Measurements from ENCODE around the gene TBCE.

The TBCE gene, protein sequence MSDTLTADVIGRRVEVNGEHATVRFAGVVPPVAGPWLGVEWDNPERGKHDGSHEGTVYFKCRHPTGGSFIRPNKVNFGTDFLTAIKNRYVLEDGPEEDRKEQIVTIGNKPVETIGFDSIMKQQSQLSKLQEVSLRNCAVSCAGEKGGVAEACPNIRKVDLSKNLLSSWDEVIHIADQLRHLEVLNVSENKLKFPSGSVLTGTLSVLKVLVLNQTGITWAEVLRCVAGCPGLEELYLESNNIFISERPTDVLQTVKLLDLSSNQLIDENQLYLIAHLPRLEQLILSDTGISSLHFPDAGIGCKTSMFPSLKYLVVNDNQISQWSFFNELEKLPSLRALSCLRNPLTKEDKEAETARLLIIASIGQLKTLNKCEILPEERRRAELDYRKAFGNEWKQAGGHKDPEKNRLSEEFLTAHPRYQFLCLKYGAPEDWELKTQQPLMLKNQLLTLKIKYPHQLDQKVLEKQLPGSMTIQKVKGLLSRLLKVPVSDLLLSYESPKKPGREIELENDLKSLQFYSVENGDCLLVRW

DNA sequence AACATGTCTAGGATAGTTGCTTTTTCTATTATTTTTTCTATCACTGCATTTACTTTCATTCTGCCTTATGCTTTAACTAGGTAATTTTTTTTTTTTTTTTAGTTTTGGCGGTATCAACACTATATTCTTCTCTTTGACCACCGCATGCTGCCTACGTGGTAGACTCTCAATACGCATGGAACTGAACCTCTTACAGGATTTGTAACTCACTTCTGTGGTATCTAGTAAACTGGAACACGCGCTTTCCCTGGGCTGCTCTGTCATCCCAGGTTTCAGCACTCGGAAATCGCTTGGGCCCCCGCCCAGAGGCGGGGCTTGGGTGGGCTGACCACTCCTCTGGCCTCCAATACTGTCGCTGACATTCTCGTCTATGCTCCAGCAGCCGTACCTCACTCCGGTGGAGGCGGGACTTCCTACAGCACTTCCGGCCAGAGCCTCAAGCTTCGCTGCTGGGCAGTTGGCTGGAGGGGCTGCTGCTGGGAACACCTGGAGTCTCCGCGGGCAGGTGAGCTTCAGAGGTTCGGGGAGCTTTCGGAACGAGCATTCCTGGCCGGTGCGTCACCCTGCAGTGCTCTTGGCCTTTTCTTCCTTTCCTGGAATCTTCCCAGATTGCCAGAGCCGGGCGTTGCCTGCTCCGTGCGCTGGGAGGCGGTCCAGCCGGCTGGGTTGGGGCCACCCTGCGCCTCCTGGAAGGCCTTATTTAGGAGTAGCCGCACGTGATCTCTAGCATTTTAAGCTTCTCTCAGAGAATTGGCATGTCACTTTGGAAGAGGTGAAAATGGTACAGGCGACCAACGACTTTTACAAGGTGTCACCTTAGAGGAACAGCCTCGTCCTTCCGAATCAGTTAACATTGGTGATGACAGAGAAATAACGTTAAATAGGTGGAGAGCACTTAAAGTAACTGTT is at the start of gene TBCE:
Gene TBCE, plus strand, starts transcription at position 428 of the 909 bp plus-strand sequence. CDS start 12,623 bp downstream, outside the sequence.
- peak within 1 kb of the TSS in 20 of 21 experiments; percentile 51 to 90 (median 80) for H3K27ac ChIP-seq
- H3K4me3 ChIP-seq: peak within 1 kb of the TSS; percentile 44 to 83 (median 59)

DNA sequence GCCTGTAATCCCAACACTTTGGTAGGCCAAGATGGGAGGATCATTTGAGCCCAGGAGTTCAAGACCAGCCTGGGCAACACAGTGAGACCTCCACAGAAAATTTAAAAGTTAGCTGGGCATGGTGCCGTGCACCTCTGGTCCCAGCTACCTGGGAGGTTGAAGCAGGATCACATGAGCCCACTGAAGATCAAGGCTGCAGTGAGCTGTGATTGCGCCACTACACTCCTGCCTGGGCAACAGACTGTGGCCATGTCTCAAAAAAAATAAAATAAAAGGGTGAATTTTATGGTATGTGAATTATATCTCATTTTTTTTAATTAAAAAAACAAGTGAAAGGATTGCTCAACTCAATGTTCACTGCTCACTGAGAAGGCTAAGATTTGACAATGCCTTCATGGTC is 48.0 kb upstream of the TBCE start:
- Histone ChIP-seq H3K4me3 (no peak overlapping the region), H3K27ac (no peak overlapping the region)

DNA sequence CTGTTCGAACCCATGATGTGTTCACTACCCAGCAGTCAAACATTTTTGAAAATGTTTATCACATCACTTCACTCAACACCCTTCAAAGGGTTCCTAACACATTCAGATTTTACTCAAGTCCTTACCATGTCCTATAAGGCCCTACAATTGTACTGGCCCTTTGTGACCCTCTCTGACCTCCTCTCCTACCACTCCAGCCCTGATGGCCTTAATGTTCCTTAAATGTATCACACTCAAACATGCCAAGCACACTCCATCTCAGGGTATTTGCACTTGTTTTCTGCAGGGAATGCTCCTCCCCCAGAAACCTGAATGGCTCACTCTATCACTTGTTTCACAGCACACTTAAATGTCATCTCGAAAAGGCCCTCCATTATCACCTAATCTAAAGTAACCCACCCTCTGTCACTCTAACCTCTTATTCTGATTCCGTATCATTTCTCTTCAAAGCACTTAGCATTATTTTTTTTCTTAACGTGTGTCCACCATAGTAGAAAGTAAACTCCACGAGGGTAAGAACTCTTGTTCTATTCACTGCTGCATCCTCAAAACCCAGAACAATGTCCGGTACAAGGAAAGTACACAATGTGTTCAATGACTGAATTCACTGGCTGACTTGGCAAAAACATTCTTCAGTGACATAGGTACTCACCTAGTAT is 46.6 kb upstream of the TBCE start:
- Histone ChIP-seq H3K27ac (no peak overlapping the region), H3K4me3 (no peak overlapping the region)

DNA sequence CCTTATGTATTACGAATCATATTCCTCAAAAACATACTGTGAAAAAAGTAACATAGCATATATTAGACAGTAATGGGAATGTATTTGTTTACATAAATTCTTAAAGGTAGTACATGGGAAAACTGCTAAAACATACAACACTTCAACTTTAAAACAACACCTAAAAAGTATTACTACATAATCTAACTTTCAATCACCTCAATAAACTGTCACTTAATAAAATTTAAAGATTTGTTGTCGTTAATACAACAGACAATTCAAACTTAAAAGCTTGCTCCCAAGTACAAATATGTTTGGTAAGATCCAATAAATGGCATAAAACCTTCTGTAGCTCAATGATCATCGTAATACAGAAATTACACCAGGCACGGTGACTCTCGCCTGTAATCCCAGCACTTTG is 42.9 kb upstream of the TBCE start:
- Histone ChIP-seq H3K4me3 (no peak overlapping the region), H3K27ac (no peak overlapping the region)

DNA sequence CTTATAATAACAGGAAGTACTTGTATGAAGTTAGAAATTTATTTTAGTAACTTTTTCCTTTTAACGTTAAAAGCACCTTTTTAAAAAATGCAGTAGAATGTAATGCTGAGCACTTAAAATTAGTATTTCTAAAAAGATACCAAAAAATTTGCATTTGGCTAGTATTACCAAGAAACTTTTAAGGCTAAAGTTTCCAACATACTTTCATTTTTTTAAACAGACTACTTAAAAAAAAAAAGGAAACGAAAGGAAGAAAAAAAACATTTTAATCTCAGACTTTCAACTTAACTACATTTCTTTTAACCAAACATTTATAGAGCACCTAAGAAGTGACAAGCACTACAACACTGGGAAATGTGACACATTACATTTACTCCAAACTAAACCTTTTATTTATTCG is 42.1 kb upstream of the TBCE start:
- peak overlapping the region in 1 of 7 experiments; percentile 82 for H3K4me3 ChIP-seq
- H3K27ac ChIP-seq: peak overlapping the region in 2 of 21 experiments; percentile 4 to 98

DNA sequence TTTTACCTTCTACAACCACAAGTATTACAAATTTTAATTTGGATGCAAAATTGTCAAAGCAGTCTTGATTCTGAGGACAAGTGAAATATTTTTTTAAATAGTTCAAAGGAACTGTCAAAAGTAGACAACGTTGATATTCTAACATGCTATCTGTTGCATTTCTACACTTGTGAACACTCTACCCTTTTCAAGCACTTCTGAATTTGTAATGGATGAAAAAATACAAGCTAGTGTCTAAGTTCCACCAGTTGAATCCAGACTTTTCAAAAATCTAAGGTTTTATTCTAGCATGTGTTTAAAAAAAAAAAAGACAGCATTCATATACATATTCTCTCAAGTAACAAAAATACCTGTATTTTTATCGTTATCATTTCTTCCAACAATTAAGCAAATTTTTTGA is 41.4 kb upstream of the TBCE start:
- H3K4me3 ChIP-seq: peak overlapping the region in 4 of 7 experiments; percentile 82 to 99 (median 96)
- peak overlapping the region in 3 of 21 experiments; percentile 97 to 98 (median 98) for H3K27ac ChIP-seq

DNA sequence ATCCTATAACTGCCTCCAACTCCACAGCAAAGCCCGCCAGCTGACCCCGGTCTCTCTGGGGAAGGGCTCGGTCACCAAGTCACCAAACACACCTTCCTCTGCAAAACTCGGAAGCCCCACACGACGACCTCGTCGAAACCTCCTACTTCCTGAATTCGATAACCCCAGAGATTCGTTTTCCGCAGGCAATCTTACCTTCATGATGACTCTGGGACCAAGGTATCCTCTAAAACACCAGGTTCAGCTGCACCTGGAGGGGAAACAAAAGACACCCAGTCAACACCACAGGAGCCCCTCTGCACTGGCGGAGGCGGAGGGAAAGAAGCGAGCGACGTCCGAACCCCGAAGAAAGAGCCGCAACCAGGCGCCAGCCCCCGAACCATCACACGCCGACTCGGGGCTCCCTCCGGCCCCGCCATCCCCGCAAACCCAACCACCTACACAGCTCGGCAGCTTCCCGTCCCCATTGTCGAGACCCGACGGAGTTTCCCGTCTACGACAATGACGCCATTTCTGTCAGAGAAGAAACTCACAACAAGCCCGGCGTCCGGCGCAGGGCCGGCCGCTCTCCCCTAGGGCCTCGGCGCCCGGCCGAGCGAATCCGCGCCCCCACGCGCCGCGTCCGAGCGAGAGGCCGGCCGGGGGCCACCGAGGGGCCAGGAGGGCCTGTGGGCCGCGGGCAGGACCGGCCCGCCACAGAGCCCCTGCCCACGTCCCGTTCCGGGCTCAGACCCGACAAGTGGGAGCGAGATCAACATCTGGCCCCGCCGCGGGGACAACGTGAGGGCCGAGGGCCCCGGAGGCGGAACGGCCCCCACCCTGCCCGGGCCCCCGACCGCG is 40.3 kb upstream of the TBCE start:
- H3K4me3 ChIP-seq: peak overlapping the region; percentile 82 to 99 (median 94)
- peak overlapping the region; percentile 79 to 99 (median 97) for H3K27ac ChIP-seq

DNA sequence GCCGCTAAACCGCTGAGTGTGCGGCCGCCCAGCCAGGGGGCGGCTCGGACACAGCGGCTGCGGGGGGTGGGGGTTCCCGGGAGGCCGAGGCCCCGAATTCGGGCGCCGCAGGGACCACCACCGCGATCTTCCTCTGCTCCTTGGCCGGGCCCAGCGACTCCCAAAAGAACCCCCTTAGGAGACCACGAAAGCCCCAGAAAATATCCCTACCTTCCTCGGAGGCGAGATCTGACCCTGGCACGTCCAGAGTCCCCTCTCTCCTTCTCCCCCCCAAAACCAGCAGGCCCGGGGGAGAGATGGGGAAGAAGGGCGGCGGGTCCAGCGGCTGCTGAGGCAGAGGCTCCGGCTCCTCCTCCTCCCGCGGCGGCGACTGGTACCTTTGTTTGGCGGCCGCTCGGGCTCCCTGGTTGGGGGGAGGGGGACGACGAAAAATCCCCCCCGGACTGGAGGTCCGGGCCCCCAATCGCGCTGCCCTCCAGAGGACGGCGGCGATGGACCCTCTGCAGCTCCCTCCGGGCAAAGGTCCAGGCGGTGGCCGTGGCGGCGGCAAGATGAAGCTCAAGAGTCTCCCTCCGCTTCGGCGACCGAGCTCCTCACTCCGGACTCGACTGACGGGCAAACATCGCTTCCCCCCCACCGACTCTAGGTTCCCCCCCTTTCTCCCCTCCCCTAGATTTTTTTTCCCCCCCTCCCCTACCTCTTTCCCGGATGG is 39.5 kb upstream of the TBCE start, which contains the start of gene ARID4B:
Gene ARID4B, minus strand, starts transcription at position 621 of the 712 bp plus-strand sequence. CDS start 1,260 bp downstream, outside the sequence.
- H3K27ac ChIP-seq: peak within 1 kb of the TSS; percentile 79 to 99 (median 97)
- H3K4me3 ChIP-seq: peak within 1 kb of the TSS; percentile 82 to 99 (median 94)

DNA sequence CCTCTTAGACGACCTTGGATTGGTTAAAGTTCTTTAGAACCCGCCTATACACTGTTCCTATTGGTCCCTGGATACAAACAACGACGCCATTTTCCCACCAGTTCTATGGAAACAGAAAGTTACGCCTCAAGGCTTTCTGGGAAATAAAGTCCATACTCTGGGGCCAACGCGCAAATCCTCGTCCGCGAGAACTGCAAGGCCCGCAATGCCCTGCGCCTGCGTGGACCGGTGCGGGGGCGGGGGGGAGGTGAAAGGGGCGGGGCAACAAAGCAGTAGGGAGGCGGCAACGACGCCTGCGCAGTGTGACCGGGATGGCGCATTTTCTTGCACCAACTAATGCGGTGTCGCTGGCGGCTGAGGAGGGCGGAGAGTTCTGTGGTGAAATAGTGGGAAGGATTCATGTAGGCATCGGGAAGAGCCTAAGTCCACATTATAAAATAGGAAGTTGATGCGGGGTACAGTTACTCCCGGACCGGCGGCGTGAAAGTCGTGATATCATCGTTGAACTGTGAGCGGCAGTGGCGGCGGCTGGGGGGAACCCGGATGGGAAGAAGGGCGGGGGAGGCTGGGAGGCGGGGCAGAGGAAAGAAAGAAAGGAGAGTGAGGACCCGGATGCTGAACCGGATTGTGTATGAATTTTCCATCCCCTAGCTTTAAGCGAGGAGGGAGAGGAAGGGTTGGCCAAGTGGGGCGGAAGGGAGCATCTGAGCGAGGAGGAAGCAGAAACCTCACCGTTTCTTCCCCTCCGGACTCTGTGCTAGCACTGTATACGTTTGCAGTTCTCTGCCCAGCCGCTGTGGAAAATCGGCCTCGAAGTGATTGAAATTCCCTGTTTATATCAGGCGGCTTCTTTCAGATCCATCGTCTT is 38.7 kb upstream of the TBCE start, which contains the start of gene GGPS1:
Gene GGPS1, plus strand, starts transcription at position 300 of the 868 bp plus-strand sequence. CDS start 6,695 bp downstream, outside the sequence.
- H3K4me3 ChIP-seq: peak within 1 kb of the TSS; percentile 82 to 99 (median 94)
- H3K27ac ChIP-seq: peak within 1 kb of the TSS; percentile 79 to 99 (median 97)

DNA sequence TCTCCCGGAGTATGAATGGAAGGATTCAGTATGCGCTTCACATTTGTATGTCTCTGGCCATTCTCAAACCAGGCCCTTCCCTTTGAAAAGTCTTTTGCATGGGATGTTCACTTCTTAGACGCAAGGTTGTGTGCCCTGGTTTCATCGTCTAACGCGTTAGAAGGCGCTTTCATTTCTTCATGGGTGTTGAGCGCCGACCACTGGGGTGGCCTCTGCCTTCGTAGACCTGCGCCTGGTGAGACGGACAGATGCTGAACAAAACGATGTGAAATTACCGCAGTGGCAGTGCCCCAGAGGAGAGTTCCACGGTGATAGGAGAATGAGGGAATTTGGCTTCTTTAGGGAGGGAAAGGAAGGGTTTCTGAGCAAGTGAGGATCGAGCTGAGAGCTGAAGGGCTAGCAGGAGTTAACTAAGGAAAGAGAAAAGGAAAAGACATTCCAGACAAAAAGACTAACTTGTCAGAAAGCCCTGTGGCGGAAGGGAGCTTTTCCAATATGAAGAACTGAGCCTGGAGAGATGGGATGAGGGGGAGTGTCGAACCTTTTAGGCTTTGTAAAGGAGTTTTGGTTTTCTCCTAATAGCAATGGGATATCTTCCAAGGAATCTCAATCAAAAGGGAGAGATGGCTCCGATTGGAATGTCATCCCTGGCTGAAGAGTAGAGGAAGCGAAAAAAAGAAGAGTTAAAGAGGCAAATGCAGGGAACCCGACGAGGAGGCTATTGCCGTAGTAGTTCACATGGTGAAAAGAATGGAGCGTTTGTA is 37.9 kb upstream of the TBCE start:
- Histone ChIP-seq H3K4me3 (peak overlapping the region; percentile 53 to 99 (median 82)), H3K27ac (peak overlapping the region in 20 of 21 experiments; percentile 79 to 98 (median 87))

DNA sequence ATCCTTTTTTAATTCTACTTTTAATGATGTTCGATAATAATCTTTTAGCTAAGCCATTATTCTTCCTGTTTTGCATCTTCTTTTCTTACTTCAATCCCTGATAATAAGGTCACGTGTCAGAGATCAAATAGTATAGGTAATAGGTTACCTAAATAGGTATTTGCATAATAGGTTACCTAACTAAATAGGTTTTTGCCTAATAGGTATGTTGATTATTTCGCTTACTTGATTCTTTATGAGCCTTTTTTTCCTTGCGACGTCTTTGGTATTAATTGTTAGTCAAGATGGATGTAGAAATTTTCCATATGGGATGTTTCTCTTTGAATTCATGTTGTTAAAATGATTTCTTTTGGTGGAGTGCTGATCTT is 36.3 kb upstream of the TBCE start:
- Histone ChIP-seq H3K27ac (peak overlapping the region in 4 of 21 experiments; percentile 90 to 98 (median 92)), H3K4me3 (no peak overlapping the region)

DNA sequence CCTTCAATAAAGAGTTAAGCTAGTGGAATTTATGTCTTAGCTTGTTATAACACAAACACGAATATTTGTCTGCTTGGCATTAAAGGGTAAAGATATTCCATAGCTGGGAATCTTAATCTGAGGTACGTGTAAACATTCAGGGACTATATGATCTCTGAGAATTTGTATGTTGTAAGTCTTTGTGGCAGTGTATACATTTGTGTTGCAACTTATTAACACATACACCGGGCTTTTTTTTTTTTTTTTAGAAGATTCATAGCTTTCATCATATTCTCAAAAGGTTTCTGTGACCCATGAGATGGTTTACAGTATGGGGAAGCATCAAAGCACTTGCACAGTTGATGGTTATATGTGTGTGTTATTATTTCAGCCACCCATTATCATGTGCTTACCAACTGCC is 35.8 kb upstream of the TBCE start:
- H3K4me3 ChIP-seq: no peak overlapping the region
- H3K27ac ChIP-seq: no peak overlapping the region

DNA sequence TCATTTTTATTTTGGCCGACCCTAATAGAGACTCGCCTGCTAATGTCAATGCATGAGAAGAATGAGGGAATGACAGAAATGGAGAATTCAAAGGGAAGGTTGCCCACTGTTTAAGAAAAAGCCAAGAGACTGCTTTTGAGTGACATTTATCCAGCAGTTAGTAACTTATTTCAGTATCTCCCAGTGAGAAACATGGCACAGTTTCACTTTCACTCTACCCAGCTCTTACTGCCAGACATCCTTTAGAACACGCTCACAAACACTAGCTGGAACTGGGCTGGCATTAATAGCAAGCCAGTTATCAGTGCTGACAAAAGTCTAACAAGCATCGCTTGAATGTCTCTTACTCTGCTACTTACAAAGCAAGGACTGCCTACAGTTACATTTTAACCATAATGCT is 30.3 kb upstream of the TBCE start:
- peak overlapping the region in 2 of 21 experiments; percentile 14 to 59 for H3K27ac ChIP-seq

DNA sequence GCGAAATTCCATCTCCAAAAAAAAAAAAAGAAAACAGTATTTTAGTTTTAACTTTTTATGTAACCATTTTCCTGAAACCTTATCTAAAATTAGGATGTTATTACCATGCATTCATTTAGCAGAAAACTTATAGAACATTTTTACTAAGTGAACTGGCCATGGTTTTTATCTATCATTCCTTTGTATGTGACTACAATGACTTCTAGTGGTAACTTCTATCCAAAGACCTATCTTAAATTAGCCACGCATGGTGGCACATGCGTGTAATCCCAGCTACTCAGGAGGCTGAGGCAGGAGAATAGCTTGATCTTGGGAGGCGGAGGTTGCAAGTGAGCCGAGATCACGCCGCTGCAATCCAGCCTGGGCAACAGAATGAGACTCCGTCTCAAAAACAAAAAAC is 27.5 kb upstream of the TBCE start:
- Histone ChIP-seq H3K4me3 (no peak overlapping the region), H3K27ac (no peak overlapping the region)

More for the DNA sequence above, 30.3 kb upstream of the TBCE start:
- H3K4me3 ChIP-seq: no peak overlapping the region

DNA sequence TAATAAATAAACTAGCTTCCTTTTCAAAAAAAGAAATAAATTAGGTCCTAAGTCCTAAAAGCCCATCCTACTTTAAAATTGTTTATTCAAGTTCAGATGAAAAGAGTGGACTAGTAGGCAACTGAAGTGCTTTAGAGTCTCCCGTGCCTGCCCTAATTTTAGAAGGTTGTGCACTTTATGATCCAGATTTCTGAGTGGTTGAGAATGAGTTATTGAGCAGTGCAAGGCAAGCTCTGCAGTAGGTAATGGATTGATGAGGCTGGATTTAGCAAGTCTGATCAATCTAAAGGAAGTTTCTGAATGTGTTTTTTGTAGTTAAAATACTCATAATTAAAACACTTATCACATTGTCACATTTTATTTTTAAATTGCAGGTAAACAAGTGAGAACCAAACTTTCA is 25.9 kb upstream of the TBCE start:
- no peak overlapping the region for H3K27ac ChIP-seq
- H3K4me3 ChIP-seq: no peak overlapping the region

DNA sequence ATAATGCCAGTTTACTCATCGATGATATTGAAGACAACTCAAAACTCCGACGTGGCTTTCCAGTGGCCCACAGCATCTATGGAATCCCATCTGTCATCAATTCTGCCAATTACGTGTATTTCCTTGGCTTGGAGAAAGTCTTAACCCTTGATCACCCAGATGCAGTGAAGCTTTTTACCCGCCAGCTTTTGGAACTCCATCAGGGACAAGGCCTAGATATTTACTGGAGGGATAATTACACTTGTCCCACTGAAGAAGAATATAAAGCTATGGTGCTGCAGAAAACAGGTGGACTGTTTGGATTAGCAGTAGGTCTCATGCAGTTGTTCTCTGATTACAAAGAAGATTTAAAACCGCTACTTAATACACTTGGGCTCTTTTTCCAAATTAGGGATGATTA is 25.2 kb upstream of the TBCE start:
- no peak overlapping the region for H3K27ac ChIP-seq
- H3K4me3 ChIP-seq: no peak overlapping the region
